GM12892 (cell line): ENCODE results near the gene GGTLC2.
"Not testable (repeated sequence)": the region's sequence is repeated elsewhere in the genome, so short reads cannot be mapped to it uniquely, and the experiment has no call there.

Source experiments
- POLR2A ChIP-seq: IDR thresholded peaks from 2 replicates; pipeline ENCODE4 v1.6.1; 2011; ENCODE audit warnings: low read depth, low read length, control low read depth
- POLR2AphosphoS5 ChIP-seq: IDR thresholded peaks from 2 replicates; pipeline ENCODE4 v1.6.1; 2011; ENCODE audit warnings: low read depth, low read length, control low read depth

- TF ChIP-seq POLR2A, POLR2AphosphoS5: not testable (repeated sequence)
Measured at GRCh38 chr22:22636260-22636659, 8.2 kb upstream of the GGTLC2 start.
